Esophagus squamous epithelium (tissue), 4 donors: ENCODE data around the gene PKP3.

ENCODE experiments used
- CTCF ChIP-seq, 6 experiments: fragments of 450-650 bp in 4 of 6; fragments of 200-600 bp in 2 of 6; sonication (generic) in 2 of 6; IDR thresholded peaks; one replicate each; pipeline ENCODE4 v1.5.1; 2016 to 2019; ENCODE audit warnings: antibody characterized with exemption in 6 of 6, mild to moderate bottlenecking in 4 of 6, moderate library complexity in 4 of 6
- POLR2A ChIP-seq, 4 donors: fragments of 450-650 bp; IDR thresholded peaks; one replicate each; pipeline ENCODE4 v1.6.1; 2017; ENCODE audit warnings: antibody characterized with exemption in 4 of 4, mild to moderate bottlenecking in 4 of 4, moderate library complexity in 3 of 4

- TF ChIP-seq POLR2A (IDR thresholded peaks at IDR 0.05), result no peak
- TF ChIP-seq CTCF (IDR thresholded peaks at IDR 0.05), result no peak
Measured at GRCh38 chr11:371716-372590, 22.1 kb upstream of the PKP3 start.
